NCI-H1694 (cell line): ENCODE measurements around the gene UBE2E1.
"Not testable (repeated sequence)": the region's sequence is repeated elsewhere in the genome, so short reads cannot be mapped to it uniquely, and the experiment has no call there.

Experiments used
- DNase-seq: peaks from one replicate; lab custom pipeline; 2025; lab: John Stamatoyannopoulos, UW

Gene UBE2E1

GRCh38 chr3:23881993-23882392 lies 76.2 kb downstream of the UBE2E1 start:
- not testable (repeated sequence) for DNase-seq

- DNase-seq = no peak
Observed at GRCh38 chr3:23882487-23882918, 76.7 kb downstream of the UBE2E1 start.

- no peak for DNase-seq
Observed at GRCh38 chr3:23884481-23884880, 78.7 kb downstream of the UBE2E1 start.

GRCh38 chr3:23885210-23885609 lies 79.5 kb downstream of the UBE2E1 start:
- DNase-seq = no peak

GRCh38 chr3:23886311-23886710 lies 80.6 kb downstream of the UBE2E1 start:
- DNase-seq = no peak

- DNase-seq = no peak
Observed at GRCh38 chr3:23888617-23889228, 83.0 kb downstream of the UBE2E1 start.

GRCh38 chr3:23889386-23889785 lies 83.6 kb downstream of the UBE2E1 start:
- DNase-seq = no peak

GRCh38 chr3:23889950-23890349 lies 84.2 kb downstream of the UBE2E1 start:
- no peak for DNase-seq

GRCh38 chr3:23894254-23895061 lies 88.7 kb downstream of the UBE2E1 start:
- DNase-seq = no peak

- no peak for DNase-seq
Observed at GRCh38 chr3:23895181-23895580, 89.4 kb downstream of the UBE2E1 start.

- no peak for DNase-seq
Observed at GRCh38 chr3:23900744-23901143, 95.0 kb downstream of the UBE2E1 start.

- DNase-seq = no peak
Observed at GRCh38 chr3:23904545-23904944, 98.8 kb downstream of the UBE2E1 start.

GRCh38 chr3:23909341-23909740 lies 103.6 kb downstream of the UBE2E1 start:
- no peak for DNase-seq

GRCh38 chr3:23911397-23911796 lies 105.6 kb downstream of the UBE2E1 start:
- no peak for DNase-seq

- not testable (repeated sequence) for DNase-seq
Observed at GRCh38 chr3:23912335-23912734, 106.6 kb downstream of the UBE2E1 start.

- no peak for DNase-seq
Observed at GRCh38 chr3:23913182-23913581, 107.4 kb downstream of the UBE2E1 start.

- DNase-seq = no peak
Observed at GRCh38 chr3:23913873-23914743, 108.4 kb downstream of the UBE2E1 start.

GRCh38 chr3:23915537-23916108 lies 109.9 kb downstream of the UBE2E1 start:
- no peak for DNase-seq

GRCh38 chr3:23916152-23916885 lies 110.6 kb downstream of the UBE2E1 start:
- DNase-seq = no peak

GRCh38 chr3:23916886-23917678 lies 111.3 kb downstream of the UBE2E1 start, which contains the start of the genes NKIRAS1 and RPL15:
Gene NKIRAS1, minus strand, starts transcription at chr3:23916990. Its CDS starts 6,086 bp downstream, at chr3:23910904.
Gene RPL15, plus strand, starts transcription at chr3:23917132. Its CDS starts 728 bp downstream, at chr3:23917860.
- DNase-seq = peak; percentile 58
